PC-3 (cell line): ENCODE results near the gene MANBA.

Experiments
- CTCF ChIP-seq: fragments of 300-600 bp; sonication (generic); conservative IDR thresholded peaks from 2 replicates; pipeline ENCODE4 v1.5.1; 2017; ENCODE audit warnings: antibody characterized with exemption, low read depth, mild to moderate bottlenecking, low read length
- EZH2 ChIP-seq: fragments of 300-600 bp; sonication (generic); IDR thresholded peaks from one replicate; pipeline ENCODE4 v1.6.1; 2017; ENCODE audit warnings: antibody characterized with exemption, mild to moderate bottlenecking, low read length; ENCODE audit not compliant: unreplicated experiment

- TF ChIP-seq CTCF (no peak), EZH2 (no peak)
Observed at GRCh38 chr4:102598762-102599374, 161.9 kb downstream of the MANBA start.
